Right atrium auricular region (tissue), 2 donors: ENCODE data around the gene SLC39A11. TPM values are rescaled to one million over a fixed set of nuclear protein-coding genes. Genes with fewer than 3 reads are reported as not detected.

Experiments
- DNase-seq: peaks from one replicate; pipeline ENCODE4 v3.0.0-alpha.2; 2019; ENCODE audit warnings: low spot score
- H3K27ac ChIP-seq, 2 donors: fragments of 200-600 bp; sonication (generic); 1 replicate in 1 of 2; 2 replicates in 1 of 2; pipeline ENCODE4 v1.5.1; 2016 to 2019
- H3K27me3 ChIP-seq, 2 donors: fragments of 200-600 bp; sonication (generic); one replicate each; pipeline versions ENCODE4 v1.5.1 to v1.6.0; 2017 to 2019
- H3K36me3 ChIP-seq: fragments of 200-600 bp; sonication (generic); one replicate; pipeline ENCODE4 v1.5.1; 2016
- H3K4me1 ChIP-seq, 2 donors: fragments of 200-600 bp; sonication (generic); one replicate each; pipeline versions ENCODE4 v1.5.1 to v1.6.0; 2017 to 2019
- H3K4me3 ChIP-seq, 2 donors: fragments of 200-600 bp; sonication (generic); 1 replicate in 1 of 2; 2 replicates in 1 of 2; pipeline ENCODE4 v1.5.1; 2017 to 2019; ENCODE audit warnings: mild to moderate bottlenecking in 1 of 2, moderate library complexity in 1 of 2
- H3K9me3 ChIP-seq, 2 donors: fragments of 200-600 bp; sonication (generic); one replicate each; pipeline ENCODE4 v1.5.1; 2019
- total RNA-seq, 2 donors: library from RNA; depleted of rRNA; stranded (reverse); fragments of >200 nt; gene quantifications; one replicate each; pipeline ENCODE4 v1.1.0, GENCODE V29; 2016
- TF ChIP-seq, protein P1 (sequence below), 2 donors: fragments of 200-600 bp; sonication (generic); IDR thresholded peaks; one replicate each; pipeline ENCODE4 v1.5.1; 2019; ENCODE audit warnings: antibody characterized with exemption in 2 of 2

Gene SLC39A11
- total RNA-seq, 2 donors from 2014 or later: 7.4 to 15.5 TPM

- no peaks in the 10 kb centered on the region for H3K4me1 ChIP-seq
- H3K9me3 ChIP-seq: peaks cover 8 to 16% of the 10 kb centered on the region in 2 donors
- no peaks in the 10 kb centered on the region for H3K27me3 ChIP-seq
- DNase-seq: no peak
- TF ChIP-seq, protein P1, sequence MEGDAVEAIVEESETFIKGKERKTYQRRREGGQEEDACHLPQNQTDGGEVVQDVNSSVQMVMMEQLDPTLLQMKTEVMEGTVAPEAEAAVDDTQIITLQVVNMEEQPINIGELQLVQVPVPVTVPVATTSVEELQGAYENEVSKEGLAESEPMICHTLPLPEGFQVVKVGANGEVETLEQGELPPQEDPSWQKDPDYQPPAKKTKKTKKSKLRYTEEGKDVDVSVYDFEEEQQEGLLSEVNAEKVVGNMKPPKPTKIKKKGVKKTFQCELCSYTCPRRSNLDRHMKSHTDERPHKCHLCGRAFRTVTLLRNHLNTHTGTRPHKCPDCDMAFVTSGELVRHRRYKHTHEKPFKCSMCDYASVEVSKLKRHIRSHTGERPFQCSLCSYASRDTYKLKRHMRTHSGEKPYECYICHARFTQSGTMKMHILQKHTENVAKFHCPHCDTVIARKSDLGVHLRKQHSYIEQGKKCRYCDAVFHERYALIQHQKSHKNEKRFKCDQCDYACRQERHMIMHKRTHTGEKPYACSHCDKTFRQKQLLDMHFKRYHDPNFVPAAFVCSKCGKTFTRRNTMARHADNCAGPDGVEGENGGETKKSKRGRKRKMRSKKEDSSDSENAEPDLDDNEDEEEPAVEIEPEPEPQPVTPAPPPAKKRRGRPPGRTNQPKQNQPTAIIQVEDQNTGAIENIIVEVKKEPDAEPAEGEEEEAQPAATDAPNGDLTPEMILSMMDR (IDR thresholded peaks at IDR 0.05): no peak
- H3K4me3 ChIP-seq: no peak overlapping the region
- H3K36me3 ChIP-seq: no peaks in the 10 kb centered on the region
- H3K27ac ChIP-seq: no peak overlapping the region
Measured at GRCh38 chr17:72875361-72875760, 217.1 kb downstream of the SLC39A11 start.

GRCh38 chr17:72872396-72872795 is 220.1 kb downstream of the SLC39A11 start:
- H3K4me1 ChIP-seq: no peaks in the 10 kb centered on the region
- no peak overlapping the region for H3K4me3 ChIP-seq
- no peaks in the 10 kb centered on the region for H3K27me3 ChIP-seq
- no peak for DNase-seq
- H3K9me3 ChIP-seq: peaks cover 0 to 5% of the 10 kb centered on the region in 2 donors
- no peaks in the 10 kb centered on the region for H3K36me3 ChIP-seq
- TF ChIP-seq, protein P1 (IDR thresholded peaks at IDR 0.05): no peak
- no peak overlapping the region for H3K27ac ChIP-seq

GRCh38 chr17:72870367-72870985 is 222.0 kb downstream of the SLC39A11 start:
- no peaks in the 10 kb centered on the region for H3K4me1 ChIP-seq
- no peak overlapping the region for H3K4me3 ChIP-seq
- no peak overlapping the region for H3K27ac ChIP-seq
- DNase-seq: no peak
- H3K27me3 ChIP-seq: no peaks in the 10 kb centered on the region
- H3K9me3 ChIP-seq: no peaks in the 10 kb centered on the region
- TF ChIP-seq, protein P1 (IDR thresholded peaks at IDR 0.05): no peak
- H3K36me3 ChIP-seq: no peaks in the 10 kb centered on the region

- TF ChIP-seq, protein P1 (IDR thresholded peaks at IDR 0.05): no peak
- DNase-seq: no peak
- Histone ChIP-seq H3K4me1 (no peaks in the 10 kb centered on the region), H3K27me3 (no peaks in the 10 kb centered on the region), H3K27ac (no peak overlapping the region), H3K36me3 (no peaks in the 10 kb centered on the region), H3K9me3 (no peaks in the 10 kb centered on the region), H3K4me3 (no peak overlapping the region)
Measured at GRCh38 chr17:72869630-72870029, 222.9 kb downstream of the SLC39A11 start.

DNA sequence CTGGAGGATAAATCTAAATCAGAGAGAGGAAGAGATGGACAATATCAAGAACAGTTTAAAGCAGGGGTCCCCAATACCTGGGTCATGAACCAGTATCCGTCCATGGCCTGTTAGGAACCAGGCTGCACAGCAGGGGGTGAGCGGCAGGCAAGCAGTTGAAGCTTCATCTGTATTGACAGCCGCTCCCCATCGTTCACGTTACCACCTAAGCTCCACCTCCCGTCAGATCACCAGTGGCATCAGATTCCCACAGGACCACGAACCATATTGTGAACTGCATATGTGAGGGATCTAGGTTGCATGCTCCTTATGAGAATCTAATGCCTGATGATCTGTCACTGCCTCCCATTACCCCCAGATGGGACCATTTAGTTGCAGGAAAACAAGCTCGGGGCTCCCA is 226.5 kb downstream of the SLC39A11 start:
- no peak overlapping the region for H3K4me3 ChIP-seq
- no peaks in the 10 kb centered on the region for H3K36me3 ChIP-seq
- H3K27ac ChIP-seq: no peak overlapping the region
- TF ChIP-seq, protein P1 (IDR thresholded peaks at IDR 0.05): no peak
- H3K9me3 ChIP-seq: no peaks in the 10 kb centered on the region
- no peaks in the 10 kb centered on the region for H3K27me3 ChIP-seq
- H3K4me1 ChIP-seq: no peaks in the 10 kb centered on the region
- no peak for DNase-seq
